ENCODE measurements around the gene ID4. TPM values are rescaled to one million over a fixed set of nuclear protein-coding genes. Genes with fewer than 3 reads are reported as not detected.
A peak's percentile ranks its signal among the peaks of the same experiment; 100 is the strongest.

The ID4 gene
- total and polyA plus RNA-seq, 2 of the 4 experiments (the other 2 are of a cell fraction): 3.0 to 3.6 TPM

DNA sequence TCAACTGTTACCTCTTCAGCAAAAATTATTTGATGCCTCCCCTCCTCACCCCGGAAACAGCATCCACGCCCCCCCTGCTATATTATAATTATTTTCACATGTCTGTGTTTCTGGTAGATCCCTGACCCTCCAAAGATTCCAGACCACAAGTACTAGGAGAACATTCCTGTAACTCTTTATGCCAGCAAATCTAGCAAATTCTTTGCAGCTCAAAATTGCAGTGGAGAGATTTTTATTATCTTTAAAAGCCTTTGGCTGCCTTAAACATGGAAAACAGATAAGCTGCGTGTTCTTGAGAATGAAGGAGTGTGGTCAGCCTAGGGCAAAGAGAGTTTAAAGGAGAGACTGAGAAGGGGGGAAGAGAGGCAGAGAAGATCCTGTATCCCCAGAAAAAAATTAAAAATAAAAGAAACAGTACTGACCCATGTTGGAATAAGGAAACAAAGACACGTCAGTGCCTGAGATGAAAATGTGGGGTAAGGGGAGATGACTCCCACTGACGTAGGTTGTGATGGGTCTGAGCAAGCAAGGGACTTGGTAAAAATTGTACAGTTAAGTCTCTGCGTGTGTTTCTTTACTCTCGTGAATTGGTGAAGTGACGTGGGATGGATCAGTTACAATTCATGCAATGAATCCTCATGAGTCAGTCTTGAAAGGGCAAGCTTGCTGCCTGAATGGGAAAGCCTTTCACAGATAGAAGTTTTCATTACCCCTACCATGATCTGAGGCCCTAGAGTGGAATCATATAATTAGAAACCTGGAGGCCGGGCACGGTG lies 8.3 kb downstream of the ID4 start:
- dilution Hi-C loops (cut with HindIII; ENCODE audit: low sequenced_read_pairs, unreplicated experiment): no loop called here
- Histone ChIP-seq H3K27ac (ENCODE audit: insufficient read depth, low read length) (no peak overlapping the region), H3K4me1 (ENCODE audit: control insufficient read depth, insufficient read depth, low read length) (peaks cover 2% of the 10 kb centered on the region; the same call in 1 of the 2 replicates), H4K8ac (ENCODE audit: low read depth in 2 of 2, low read length in 2 of 2) (no peak overlapping the region), H2BK15ac (ENCODE audit: low read depth, low read length) (no peak overlapping the region), H3K9me3 (ENCODE audit: control insufficient read depth, insufficient read depth, low read length) (no peaks in the 10 kb centered on the region), H3K27me3 (ENCODE audit: control insufficient read depth, insufficient read depth, low read length) (no peaks in the 10 kb centered on the region), H3K56ac (ENCODE audit: extremely low read depth, insufficient read depth, low read length) (no peak overlapping the region), H3K4ac (ENCODE audit: low read depth, low read length) (no peak overlapping the region), H3K14ac (replicated peaks; ENCODE audit: low read depth, low read length) (no peak overlapping the region), H4K20me1 (ENCODE audit: insufficient read depth, low read length) (no peaks in the 10 kb centered on the region), H2AFZ (replicated peaks; ENCODE audit: low read length, poor library complexity) (no peak overlapping the region), H2BK120ac (ENCODE audit: low read depth, low read length) (no peak overlapping the region), H2BK20ac (ENCODE audit: low read depth, low read length) (no peak overlapping the region), H4K91ac (ENCODE audit: insufficient read depth, low read depth, low read length) (no peak overlapping the region), H4K5ac (ENCODE audit: low read depth, low read length) (no peak overlapping the region), H3K9ac (ENCODE audit: low read depth, low read length) (no peak overlapping the region), H3K23ac (ENCODE audit: low read depth, low read length) (no peak overlapping the region), H3K4me3 (ENCODE audit: insufficient read depth, low read depth, low read length) (no peak overlapping the region), H3K4me2 (ENCODE audit: low read depth, low read length) (no peak overlapping the region), H2BK5ac (ENCODE audit: low read depth, low read length, poor library complexity, severe bottlenecking) (no peak overlapping the region), H3K18ac (ENCODE audit: low read depth, low read length) (no peak overlapping the region), H3K79me1 (ENCODE audit: low read depth in 1 of 2, low read length in 2 of 2) (no peaks in the 10 kb centered on the region; a peak in 2 of 4 replicates), H3K9me1 (ENCODE audit: insufficient read depth, low read length) (peaks cover 6% of the 10 kb centered on the region; the same call in 1 of the 2 replicates), H2AK9ac (replicated peaks; ENCODE audit: low read depth, low read length, poor library complexity) (no peak overlapping the region), H2AK5ac (ENCODE audit: low read depth, low read length) (no peak overlapping the region), H3K36me3 (ENCODE audit: control insufficient read depth, insufficient read depth, low read length) (no peaks in the 10 kb centered on the region)
- ChIA-PET CTCF (no interaction called here), POLR2A (ENCODE audit: unreplicated experiment) (no interaction called here)
- WGBS, 2 experiments (ENCODE audit: extremely low coverage in 2 of 2, insufficient read length in 1 of 2): 100% methylated on average over 1 of the region's 10 CpGs; no CpG with 5 or more reads in 1 of the 2 experiments
- TF ChIP-seq RFX5 (IDR thresholded peaks at IDR 0.05; ENCODE audit: low read depth, low read length) (no peak), CHD1 (IDR thresholded peaks at IDR 0.05; ENCODE audit: low read depth, low read length) (no peak)
- intact Hi-C loops (cut with micrococcal nuclease): no loop called here
- ATAC-seq (ENCODE audit: low read depth): peak; percentile 40; the same call in 1 of the 2 replicates
- in situ Hi-C loops (cut with MboI; ENCODE audit: low sequenced_read_pairs): no loop called here
- DNase-seq: peak; percentile 58
- no TSS peak for BruUV-seq (replicated peaks)
